CD4-positive, alpha-beta T cell (primary cell): ENCODE data around the gene ZNF580. TPM values are rescaled to one million over a fixed set of nuclear protein-coding genes. Genes with fewer than 3 reads are reported as not detected.

Experiments
- ATAC-seq: fragments of 200-7000 bp; cut with Tn5 transposase; one replicate; pipeline ENCODE4 v1.10.0; 2022; ENCODE audit warnings: mild to moderate bottlenecking; ENCODE audit not compliant: poor library complexity
- CTCF ChIA-PET: fragments of 350-600 bp; sonication (Branson Sonifier 250); formaldehyde crosslinking; loops from one replicate; lab custom pipeline; 2021; ENCODE audit warnings: antibody characterized with exemption, inconsistent platforms; lab: Charles Lee
- POLR2A ChIA-PET: fragments of 350-600 bp; sonication (Branson Sonifier 250); formaldehyde crosslinking; loops from one replicate; lab custom pipeline; 2021; ENCODE audit warnings: antibody characterized with exemption, inconsistent platforms; lab: Charles Lee
- DNase-seq, 14 experiments: peaks; one replicate each; pipeline ENCODE4 v3.0.0-alpha.2; 2013 to 2020; ENCODE audit warnings: mixed read lengths in 2 of 14
- H3K27ac ChIP-seq, 2 donors: one replicate each; pipeline versions ENCODE4 v1.5.1 to v1.7.0; 2013; ENCODE audit warnings: low read length in 2 of 2, low read depth in 1 of 2, mild to moderate bottlenecking in 1 of 2
- H3K27me3 ChIP-seq, 2 experiments: 1 replicate in 1 of 2; 2 replicates in 1 of 2; pipeline versions ENCODE4 v1.6.1 to v1.7.0; 2013; ENCODE audit warnings: low read length in 2 of 2, control low read depth in 1 of 2, mild to moderate bottlenecking in 1 of 2, moderate library complexity in 1 of 2; ENCODE audit not compliant: insufficient read depth in 2 of 2, control insufficient read depth in 1 of 2
- H3K36me3 ChIP-seq: one replicate; pipeline ENCODE4 v1.6.1; 2013; ENCODE audit warnings: low read length, control low read depth; ENCODE audit not compliant: insufficient read depth
- H3K4me1 ChIP-seq: one replicate; pipeline ENCODE4 v1.6.1; 2013; ENCODE audit warnings: low read length, control low read depth; ENCODE audit not compliant: insufficient read depth
- H3K4me3 ChIP-seq: one replicate; pipeline ENCODE4 v1.5.1; 2013; ENCODE audit warnings: mild to moderate bottlenecking, low read length, moderate library complexity
- H3K9me3 ChIP-seq, 2 experiments: 1 replicate in 1 of 2; 2 replicates in 1 of 2; pipeline versions ENCODE4 v1.6.1 to v1.7.0; 2013; ENCODE audit warnings: low read length in 2 of 2, mild to moderate bottlenecking in 2 of 2, control low read depth in 1 of 2, moderate library complexity in 1 of 2; ENCODE audit not compliant: control insufficient read depth in 1 of 2, insufficient read depth in 1 of 2
- H3K27ac Mint-ChIP-seq: one replicate; pipeline ENCODE4 v1.8.0; 2020; ENCODE audit warnings: mixed read lengths
- H3K27me3 Mint-ChIP-seq: one replicate; pipeline ENCODE4 v1.8.0; 2021; ENCODE audit warnings: mixed read lengths
- H3K36me3 Mint-ChIP-seq: one replicate; pipeline ENCODE4 v1.8.0; 2021; ENCODE audit warnings: low read depth, mixed read lengths
- H3K4me1 Mint-ChIP-seq: one replicate; pipeline ENCODE4 v1.8.0; 2021; ENCODE audit warnings: low read depth, mixed read lengths
- H3K4me3 Mint-ChIP-seq: one replicate; pipeline ENCODE4 v1.8.0; 2020; ENCODE audit warnings: mild to moderate bottlenecking, mixed read lengths
- H3K9me3 Mint-ChIP-seq: one replicate; pipeline ENCODE4 v1.8.0; 2020; ENCODE audit warnings: mixed read lengths
- CTCF ChIP-seq: fragments of 200-600 bp; IDR thresholded peaks from one replicate; pipeline ENCODE4 v1.8.0; 2022; ENCODE audit warnings: antibody characterized with exemption, mild to moderate bottlenecking
- intact Hi-C, 2 experiments: fragments of 100-400 bp; cut with DNase I in 1 of 2; cut with micrococcal nuclease in 1 of 2; formaldehyde crosslinking; loops; one replicate each; pipeline versions ENCODE4 v1.15.1 to v1.9.0; 2023 to 2025; cut with DNase I, micrococcal nuclease
- total RNA-seq, 174 experiments: library from RNA in 2 of 174; stranded (reverse) in 2 of 174; gene quantifications; one replicate each; pipeline ENCODE4 v1.2.3 and lab custom pipeline; 2021 to 2026

The ZNF580 gene
- total RNA-seq, 2 experiments from 2014 or later, result 45.2 to 46.6 TPM

GRCh38 chr19:55667006-55667381 is 26.2 kb downstream of the ZNF580 start:
- CTCF ChIA-PET, result no interaction called here
- Histone ChIP-seq H3K36me3 (peaks cover 87% of the 10 kb centered on the region), H3K4me3 (no peak overlapping the region), H3K27me3 (no peaks in the 10 kb centered on the region), H3K27ac (no peak overlapping the region), H3K9me3 (no peaks in the 10 kb centered on the region), H3K4me1 (peaks cover 39% of the 10 kb centered on the region)
- POLR2A ChIA-PET, result interaction anchor here (1.0 to 1.3 kb wide), 2 partner anchors 10 to 12 kb away, joined by 3 to 6 read pairs; partner anchors contain the start of gene U2AF2
- no peak for ATAC-seq
- Mint-ChIP-seq H3K4me1 (peaks cover 18% of the 10 kb centered on the region), H3K4me3 (no peak overlapping the region), H3K27ac (no peak overlapping the region), H3K27me3 (no peaks in the 10 kb centered on the region), H3K36me3 (peaks cover 88% of the 10 kb centered on the region), H3K9me3 (no peaks in the 10 kb centered on the region)
- intact Hi-C loops, result no loop called here
- no peak for TF ChIP-seq CTCF
- DNase-seq, result no peak

DNA sequence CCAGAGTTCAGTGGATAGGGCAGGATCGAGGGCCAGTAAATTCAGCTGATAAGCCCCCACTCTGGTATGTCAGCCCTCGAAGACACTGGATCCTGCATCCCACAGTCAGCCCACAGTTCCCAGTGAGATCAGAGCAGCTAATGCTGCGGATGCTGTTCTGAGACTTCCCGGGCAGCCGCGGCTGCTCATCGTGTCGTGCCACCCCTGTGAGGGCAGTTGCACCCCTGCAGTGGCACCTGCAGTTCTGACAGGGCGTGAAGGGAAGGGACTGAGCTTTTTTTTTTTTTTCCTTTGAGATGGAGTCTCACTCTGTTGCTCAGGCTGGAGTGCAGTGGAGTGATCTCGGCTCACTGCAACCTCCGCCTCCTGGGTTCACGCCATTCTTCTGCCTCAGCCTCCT is 26.7 kb downstream of the ZNF580 start:
- ATAC-seq, result no peak
- H3K27ac Mint-ChIP-seq, result no peak overlapping the region
- H3K27me3 ChIP-seq, result no peaks in the 10 kb centered on the region
- H3K27ac ChIP-seq, result no peak overlapping the region
- no peak for TF ChIP-seq CTCF
- H3K9me3 ChIP-seq, result no peaks in the 10 kb centered on the region
- ChIA-PET POLR2A (interaction anchor here (1.0 to 1.3 kb wide), 2 partner anchors 11 to 13 kb away, joined by 3 to 6 read pairs; partner anchors contain the start of gene U2AF2), CTCF (no interaction called here)
- no peak overlapping the region for H3K4me3 Mint-ChIP-seq
- peaks cover 82% of the 10 kb centered on the region for H3K36me3 ChIP-seq
- DNase-seq, result no peak
- H3K4me3 ChIP-seq, result no peak overlapping the region
- H3K36me3 Mint-ChIP-seq, result peaks cover 89% of the 10 kb centered on the region
- intact Hi-C loops, result no loop called here
- H3K9me3 Mint-ChIP-seq, result no peaks in the 10 kb centered on the region
- H3K4me1 Mint-ChIP-seq, result peaks cover 16% of the 10 kb centered on the region
- H3K4me1 ChIP-seq, result peaks cover 38% of the 10 kb centered on the region
- H3K27me3 Mint-ChIP-seq, result no peaks in the 10 kb centered on the region

DNA sequence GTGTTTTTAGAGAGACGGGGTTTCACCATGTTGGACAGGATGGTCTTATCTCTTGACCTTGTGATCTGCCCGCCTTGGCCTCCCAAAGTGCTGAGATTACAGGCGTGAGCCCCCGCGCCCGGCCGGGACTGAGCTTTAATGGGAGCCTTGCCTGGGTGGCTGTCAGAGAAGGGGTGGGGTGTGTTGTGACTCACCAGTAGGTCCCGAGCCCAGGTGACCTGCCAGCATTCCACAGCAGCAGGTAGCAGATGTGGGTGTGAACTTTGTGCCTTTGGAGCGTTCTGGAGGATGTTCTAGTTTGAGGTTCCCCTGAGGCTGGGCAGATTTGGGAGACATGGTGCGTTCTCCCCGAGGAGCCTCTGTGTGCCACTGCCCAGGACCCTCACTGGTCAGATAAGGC is 27.2 kb downstream of the ZNF580 start:
- no peaks in the 10 kb centered on the region for H3K27me3 ChIP-seq
- peaks cover 12% of the 10 kb centered on the region for H3K4me1 Mint-ChIP-seq
- no peaks in the 10 kb centered on the region for H3K27me3 Mint-ChIP-seq
- no peak overlapping the region for H3K27ac ChIP-seq
- no peaks in the 10 kb centered on the region for H3K9me3 Mint-ChIP-seq
- POLR2A ChIA-PET, result no interaction called here
- no peak overlapping the region for H3K27ac Mint-ChIP-seq
- peaks cover 78% of the 10 kb centered on the region for H3K36me3 ChIP-seq
- intact Hi-C loops, result no loop called here
- H3K4me3 Mint-ChIP-seq, result no peak overlapping the region
- DNase-seq (no peak), ATAC-seq (no peak)
- peaks cover 35% of the 10 kb centered on the region for H3K4me1 ChIP-seq
- peaks cover 85% of the 10 kb centered on the region for H3K36me3 Mint-ChIP-seq
- no peak for TF ChIP-seq CTCF
- CTCF ChIA-PET, result no interaction called here
- no peak overlapping the region for H3K4me3 ChIP-seq
- no peaks in the 10 kb centered on the region for H3K9me3 ChIP-seq
